Right lobe of liver (tissue), 4 donors: ENCODE data around the gene DBH.

Source experiments
- POLR2A ChIP-seq: fragments of 450-650 bp; IDR thresholded peaks from one replicate; pipeline ENCODE4 v1.6.1; 2017; ENCODE audit warnings: antibody characterized with exemption, mild to moderate bottlenecking
- TF ChIP-seq, protein P1 (sequence below), 4 donors: fragments of 200-600 bp in 3 of 4; fragments of 450-650 bp in 1 of 4; IDR thresholded peaks; one replicate each; pipeline versions ENCODE4 v1.5.1 to v1.8.0; 2016 to 2022; ENCODE audit warnings: antibody characterized with exemption in 4 of 4, mild to moderate bottlenecking in 2 of 4
- donor health status: DM: no; HTN: no; CAD: no.
- donor health status: DM: no; HTN: no; CAD: no.
- donor health status: DM: no; HTN: yes; CAD: no.

DNA sequence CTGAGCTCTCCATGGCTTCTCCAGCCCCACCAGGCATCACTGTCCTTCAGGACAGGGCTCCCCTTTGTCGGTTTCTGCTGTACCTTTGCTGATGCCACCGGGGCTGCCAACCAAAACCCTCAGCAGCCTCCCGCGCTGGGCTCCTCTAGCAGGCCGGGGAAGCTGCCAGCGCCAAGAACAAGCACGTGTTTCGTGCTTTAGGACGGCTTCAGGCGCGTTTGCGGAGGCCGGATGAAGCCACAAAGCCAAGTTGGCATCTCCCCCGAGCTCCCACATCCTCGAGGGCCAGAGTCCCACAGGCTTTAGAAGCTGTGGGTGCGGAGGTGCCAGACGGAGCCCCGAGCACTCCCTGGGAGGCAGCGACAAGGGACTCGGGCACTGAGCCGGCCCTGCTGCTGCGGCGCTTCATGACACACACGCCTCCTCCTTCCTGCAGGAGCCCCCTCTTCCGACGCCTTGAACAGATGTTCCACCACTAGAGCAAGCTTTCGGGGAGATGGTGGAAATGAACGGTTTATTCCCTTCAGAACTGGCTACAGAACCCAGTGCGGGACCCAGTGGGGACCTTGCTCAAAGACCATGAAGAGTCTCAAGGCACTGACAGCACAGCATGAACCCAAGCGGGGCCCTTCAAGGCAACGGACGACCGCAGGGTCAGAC lies 65.3 kb downstream of the DBH start:
- TF ChIP-seq, protein P1, sequence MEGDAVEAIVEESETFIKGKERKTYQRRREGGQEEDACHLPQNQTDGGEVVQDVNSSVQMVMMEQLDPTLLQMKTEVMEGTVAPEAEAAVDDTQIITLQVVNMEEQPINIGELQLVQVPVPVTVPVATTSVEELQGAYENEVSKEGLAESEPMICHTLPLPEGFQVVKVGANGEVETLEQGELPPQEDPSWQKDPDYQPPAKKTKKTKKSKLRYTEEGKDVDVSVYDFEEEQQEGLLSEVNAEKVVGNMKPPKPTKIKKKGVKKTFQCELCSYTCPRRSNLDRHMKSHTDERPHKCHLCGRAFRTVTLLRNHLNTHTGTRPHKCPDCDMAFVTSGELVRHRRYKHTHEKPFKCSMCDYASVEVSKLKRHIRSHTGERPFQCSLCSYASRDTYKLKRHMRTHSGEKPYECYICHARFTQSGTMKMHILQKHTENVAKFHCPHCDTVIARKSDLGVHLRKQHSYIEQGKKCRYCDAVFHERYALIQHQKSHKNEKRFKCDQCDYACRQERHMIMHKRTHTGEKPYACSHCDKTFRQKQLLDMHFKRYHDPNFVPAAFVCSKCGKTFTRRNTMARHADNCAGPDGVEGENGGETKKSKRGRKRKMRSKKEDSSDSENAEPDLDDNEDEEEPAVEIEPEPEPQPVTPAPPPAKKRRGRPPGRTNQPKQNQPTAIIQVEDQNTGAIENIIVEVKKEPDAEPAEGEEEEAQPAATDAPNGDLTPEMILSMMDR (IDR thresholded peaks at IDR 0.05) = no peak
- no peak for TF ChIP-seq POLR2A
